ENCODE measurements around the gene REXO4. TPM values are rescaled to one million over a fixed set of nuclear protein-coding genes. Genes with fewer than 3 reads are reported as not detected.

The REXO4 gene
- total and polyA plus RNA-seq, 2 of the 8 experiments (the other 6 are each of a cell fraction or from before 2014, with no cell fraction given): 19.1 to 38.3 TPM

GRCh38 chr9:133359399-133360175 lies 58.2 kb downstream of the REXO4 start:
- peaks cover 0 to 20% of the 10 kb centered on the region in 2 experiments; a peak in 2 of 4 replicates for H3K79me2 ChIP-seq (ENCODE audit: control insufficient read depth in 1 of 2, insufficient read depth in 2 of 2, low read length in 2 of 2)
- no peak overlapping the region for H2BK20ac ChIP-seq (ENCODE audit: low read length)
- no peak overlapping the region for H3K4me2 ChIP-seq (ENCODE audit: insufficient read depth in 1 of 2, low read depth in 2 of 2, low read length in 2 of 2)
- H3K9me3 ChIP-seq (ENCODE audit: insufficient read depth in 2 of 2, low read depth in 1 of 2, low read length in 1 of 2): no peaks in the 10 kb centered on the region
- H3K4me1 ChIP-seq (replicated peaks in 1 of 4; ENCODE audit: control insufficient read depth in 3 of 4, insufficient read depth in 4 of 4, low read length in 3 of 4): peaks cover 0 to 8% (median 3%) of the 10 kb centered on the region in 4 experiments; a peak in 4 of 7 replicates
- no peak overlapping the region for H2AK5ac ChIP-seq (ENCODE audit: low read depth, low read length)
- peaks cover 8 to 39% (median 28%) of the 10 kb centered on the region in 4 experiments; a peak in 7 of 8 replicates for H3K36me3 ChIP-seq (ENCODE audit: control insufficient read depth in 2 of 4, insufficient read depth in 4 of 4, low read length in 3 of 4)
- no peak overlapping the region for H3K9ac ChIP-seq (replicated peaks in 1 of 4; ENCODE audit: extremely low read depth in 1 of 4, low read depth in 3 of 4, low read length in 3 of 4)
- H3K23ac ChIP-seq (ENCODE audit: insufficient read length): no peak overlapping the region
- no peak overlapping the region for H3K18ac ChIP-seq (ENCODE audit: extremely low read depth, low read length)
- no peak overlapping the region for H3K4ac ChIP-seq (replicated peaks; ENCODE audit: insufficient read length, low read depth, low read length)
- no peak overlapping the region for H2BK15ac ChIP-seq (ENCODE audit: low read length)
- DNase-seq (ENCODE audit: low read depth in 1 of 2, low spot score in 2 of 2) (peak in 1 of 2 experiments; percentile 70), FAIRE-seq (no peak)
- 96% methylated on average over 20 of the region's 20 CpGs; no CpG with 5 or more reads in 1 of the 2 experiments for WGBS, 2 experiments (ENCODE audit: extremely low coverage in 1 of 2, insufficient coverage in 1 of 2, insufficient read length in 1 of 2, insufficient replicate concordance in 2 of 2, low coverage in 1 of 2, low lambda C conversion rate in 2 of 2, missing lambda C conversion rate in 1 of 2)
- H2BK12ac ChIP-seq (ENCODE audit: low read depth, low read length): no peak overlapping the region
- H3K14ac ChIP-seq (ENCODE audit: insufficient read length): no peak overlapping the region
- ChIA-PET POLR2A (ENCODE audit: partially characterized antibody) (interaction anchor here (0.6 to 16.1 kb wide), 5 partner anchors 12 to 314 kb away, joined by 3 to 461 read pairs (median 4); partner anchors contain the start of genes MED22, RPL7A, STKLD1 and SURF4), CTCF (ENCODE audit: partially characterized antibody) (interaction anchor here (0.8 to 8.2 kb wide), 22 partner anchors 9 to 173 kb away, joined by 3 to 90 read pairs (median 6); partner anchors contain the start of genes ADAMTS13 and STKLD1)
- H3K27ac ChIP-seq (ENCODE audit: low read depth, low read length): no peak overlapping the region
- no peak overlapping the region for H2BK5ac ChIP-seq (ENCODE audit: low read depth, low read length)
- peaks cover 2% of the 10 kb centered on the region; the same call in 1 of the 2 replicates for H3K79me1 ChIP-seq (ENCODE audit: low read depth, low read length)
- peaks cover 2% of the 10 kb centered on the region; the same call in 1 of the 2 replicates for H3K23me2 ChIP-seq (ENCODE audit: low read depth, low read length)
- no peak overlapping the region for H3K56ac ChIP-seq (replicated peaks; ENCODE audit: insufficient read length, low read depth, low read length)
- H4K8ac ChIP-seq (ENCODE audit: extremely low read depth, insufficient read depth, low read length): no peak overlapping the region
- H2AFZ ChIP-seq (ENCODE audit: low read length): no peak overlapping the region
- H4K91ac ChIP-seq (replicated peaks; ENCODE audit: insufficient read length, low read length): no peak overlapping the region
- H2BK120ac ChIP-seq (replicated peaks; ENCODE audit: low read depth, low read length): no peak overlapping the region
- peaks cover 16 to 17% of the 10 kb centered on the region in 2 experiments for H4K20me1 ChIP-seq (replicated peaks in 1 of 2; ENCODE audit: control insufficient read depth in 1 of 2, insufficient read depth in 2 of 2, low read length in 2 of 2)
- no peak overlapping the region for H3K4me3 ChIP-seq (ENCODE audit: extremely low read depth in 1 of 4, insufficient read depth in 2 of 4, low read depth in 3 of 4, low read length in 4 of 4)
- H3K27me3 ChIP-seq (replicated peaks in 1 of 4; ENCODE audit: control insufficient read depth in 3 of 4, extremely low read depth in 1 of 4, insufficient read depth in 3 of 4, low read length in 3 of 4): no peaks in the 10 kb centered on the region
- H4K5ac ChIP-seq (ENCODE audit: insufficient read length, low read depth, low read length): no peak overlapping the region
- TF ChIP-seq RAD21 (IDR thresholded peaks at IDR 0.05 in 1 of 2, conservative IDR thresholded peaks at IDR 0.05 in 1 of 2; ENCODE audit: low read depth in 2 of 2, low read length in 2 of 2) (peak; percentile 78 to 84), TBP (IDR thresholded peaks at IDR 0.05; ENCODE audit: low read depth, low read length) (no peak), CHD2 (IDR thresholded peaks at IDR 0.05; ENCODE audit: low read length) (no peak), YY1 (IDR thresholded peaks at IDR 0.05; ENCODE audit: low read depth, low read length) (no peak), TAF7 (optimal IDR thresholded peaks at IDR 0.05; ENCODE audit: borderline replicate concordance, low read depth, low read length) (no peak), CEBPB (IDR thresholded peaks at IDR 0.05; ENCODE audit: low read depth, low read length) (no peak), SIN3A (conservative IDR thresholded peaks at IDR 0.05 in 1 of 2, IDR thresholded peaks at IDR 0.05 in 1 of 2; ENCODE audit: low read depth in 1 of 2, low read length in 2 of 2) (peak in 1 of 2 experiments; percentile 66; a peak in 1 of 4 replicates), MAFK (IDR thresholded peaks at IDR 0.05; ENCODE audit: low read depth, low read length) (no peak), POLR2A (IDR thresholded peaks at IDR 0.05; ENCODE audit: control extremely low read depth in 1 of 2, low read depth in 2 of 2, low read length in 2 of 2) (0 out of 3 replicates have a peak, but pooled peaks of 1 of the 2 experiments have one; percentile 26), KDM4A (IDR thresholded peaks at IDR 0.05; ENCODE audit: low read depth, low read length, severe bottlenecking) (no peak), MAX (IDR thresholded peaks at IDR 0.05) (peak; percentile 40; the same call in 1 of the 2 replicates)

Measured in H1 (cell line).